Liver (tissue), 3 donors: ENCODE data around the gene C1QTNF7.

ENCODE experiments used
- CTCF ChIP-seq: fragments of 150-350 bp; IDR thresholded peaks from 2 replicates; pipeline ENCODE4 v1.5.1; 2017; ENCODE audit warnings: improper control_type of control experiment, low read depth, low read length; ENCODE audit not compliant: missing input control
- FOXA1 ChIP-seq: IDR thresholded peaks from 2 replicates; pipeline ENCODE4 v1.6.1; 2016; ENCODE audit warnings: antibody characterized with exemption
- HNF4A ChIP-seq, 2 donors: conservative IDR thresholded peaks; 2 replicates each; pipeline ENCODE4 v1.6.1; 2016; ENCODE audit warnings: antibody characterized with exemption in 2 of 2, mild to moderate bottlenecking in 2 of 2
- MAX ChIP-seq: IDR thresholded peaks from 2 replicates; pipeline ENCODE4 v1.6.1; 2016; ENCODE audit warnings: antibody characterized with exemption
- RAD21 ChIP-seq, 2 donors: IDR thresholded peaks; 2 replicates each; pipeline ENCODE4 v1.6.1; 2016; ENCODE audit warnings: antibody characterized with exemption in 2 of 2, mild to moderate bottlenecking in 2 of 2
- REST ChIP-seq: IDR thresholded peaks from 2 replicates; pipeline ENCODE4 v1.6.1; 2016; ENCODE audit warnings: antibody characterized with exemption, mild to moderate bottlenecking
- SP1 ChIP-seq: IDR thresholded peaks from 2 replicates; pipeline ENCODE4 v1.6.1; 2018; ENCODE audit warnings: antibody characterized with exemption, mild to moderate bottlenecking
- TAF1 ChIP-seq: conservative IDR thresholded peaks from 2 replicates; pipeline ENCODE4 v1.6.1; 2016; ENCODE audit warnings: antibody characterized with exemption, mild to moderate bottlenecking
- YY1 ChIP-seq: IDR thresholded peaks from 2 replicates; pipeline ENCODE4 v1.6.1; 2016; ENCODE audit warnings: antibody characterized with exemption, mild to moderate bottlenecking
- ZBTB33 ChIP-seq: IDR thresholded peaks from 2 replicates; pipeline ENCODE4 v1.6.1; 2016; ENCODE audit warnings: antibody characterized with exemption
- donor health status: healthy.
- donor health status: healthy.

- TF ChIP-seq CTCF, result no peak
- no peak for TF ChIP-seq RAD21 (IDR thresholded peaks at IDR 0.05)
- peak; percentile 18 for TF ChIP-seq YY1
- TF ChIP-seq TAF1, result no peak
- TF ChIP-seq ZBTB33, result no peak
- TF ChIP-seq SP1, result no peak
- no peak for TF ChIP-seq HNF4A (conservative IDR thresholded peaks at IDR 0.05)
- TF ChIP-seq FOXA1, result no peak
- TF ChIP-seq MAX, result no peak
- TF ChIP-seq REST, result no peak
Measured at GRCh38 chr4:15495621-15496020, 67.8 kb downstream of the C1QTNF7 start.
